Activated T-cell treated with anti-CD3 and anti-CD28 coated beads, Interleukin-2, amount 50 U/mL, for 1 hour (primary cell): Measurements from ENCODE around the gene DLG5.

Experiments used
- DNase-seq: peaks from one replicate; pipeline ENCODE4 v3.0.0-alpha.2; 2020

Gene DLG5

GRCh38 chr10:77746047-77746707, 180.4 kb downstream of the DLG5 start:
- DNase-seq: no peak

DNA sequence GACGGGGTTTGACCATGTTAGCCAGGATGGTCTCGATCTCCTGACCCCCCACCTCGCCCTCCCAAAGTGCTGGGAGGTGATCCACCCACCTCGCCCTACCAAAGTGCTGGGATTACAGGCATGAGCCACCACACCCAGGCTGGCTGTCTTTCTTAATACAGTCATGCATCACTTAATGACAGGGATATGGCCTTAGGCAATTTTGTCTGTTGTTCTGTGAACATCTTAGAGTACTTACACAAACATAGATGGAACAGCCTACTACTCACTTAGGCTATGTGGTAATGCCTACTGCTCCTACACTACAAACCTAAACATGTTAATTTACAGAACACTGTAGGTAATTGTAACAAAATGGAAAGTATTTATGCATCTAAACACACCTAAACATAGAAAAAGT, 182.3 kb downstream of the DLG5 start:
- no peak for DNase-seq

DNA sequence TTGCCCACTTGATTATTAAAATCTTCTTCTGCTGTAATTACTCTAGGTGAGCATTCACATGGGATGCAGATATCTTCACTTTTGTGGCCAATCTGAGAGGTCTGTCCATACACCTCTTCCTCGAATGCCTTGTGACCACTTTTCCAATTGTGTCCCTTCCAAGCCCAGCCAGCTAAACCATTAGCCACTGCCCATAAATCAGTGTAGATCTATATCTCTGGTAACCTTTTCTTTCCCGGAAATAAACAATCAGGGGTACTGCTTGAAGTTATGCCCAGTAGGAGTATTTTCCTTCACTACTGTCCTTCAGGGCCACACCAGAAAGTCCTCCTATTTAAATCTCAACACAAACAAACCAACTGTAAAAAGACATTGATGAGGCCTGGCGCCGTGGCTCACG, 184.4 kb downstream of the DLG5 start:
- no peak for DNase-seq

DNA sequence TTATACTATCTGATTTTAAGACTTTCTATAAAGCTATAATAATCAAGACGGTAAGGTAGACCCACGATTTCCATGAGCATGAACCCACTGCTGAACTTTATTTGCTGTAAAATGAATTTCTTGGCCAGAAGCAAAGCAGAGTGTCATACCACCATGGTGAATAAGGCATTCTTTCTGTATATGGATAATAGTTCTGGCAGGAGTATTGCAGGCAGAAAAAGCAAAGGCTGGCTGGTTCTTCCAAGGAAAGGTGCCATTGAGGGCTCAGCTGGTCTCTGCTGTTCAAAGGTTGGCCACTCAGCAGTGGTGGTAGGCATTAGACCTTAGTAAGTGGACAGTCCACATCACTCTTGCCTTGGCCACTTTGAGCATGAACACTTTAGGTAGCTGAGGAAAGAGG, 184.8 kb downstream of the DLG5 start:
- DNase-seq: no peak
